Upper lobe of left lung (tissue), 6 donors: ENCODE results near the gene TMEM100. TPM values are rescaled to one million over a fixed set of nuclear protein-coding genes. Genes with fewer than 3 reads are reported as not detected.

ENCODE experiments used
- ATAC-seq, 2 donors: fragments of 200-7000 bp; cut with Tn5 transposase; one replicate each; pipeline ENCODE4 v1.9.1; 2022; ENCODE audit warnings: mild to moderate bottlenecking in 2 of 2, moderate library complexity in 2 of 2; ENCODE audit not compliant: low FRiP score in 2 of 2
- DNase-seq, 2 donors: peaks; one replicate each; pipeline ENCODE4 v3.0.0-alpha.2; 2019 to 2020
- H3K27ac ChIP-seq, 4 donors: fragments of 200-600 bp; sonication (generic); one replicate each; pipeline ENCODE4 v1.5.1; 2016 to 2019
- H3K27me3 ChIP-seq, 4 donors: fragments of 200-600 bp; sonication (generic); one replicate each; pipeline ENCODE4 v1.5.1; 2017 to 2019
- H3K36me3 ChIP-seq, 4 donors: fragments of 200-600 bp; sonication (generic); one replicate each; pipeline ENCODE4 v1.5.1; 2016 to 2019
- H3K4me1 ChIP-seq, 4 donors: fragments of 200-600 bp; sonication (generic); one replicate each; pipeline ENCODE4 v1.5.1; 2018 to 2019
- H3K4me3 ChIP-seq, 4 donors: fragments of 200-600 bp; sonication (generic); one replicate each; pipeline ENCODE4 v1.5.1; 2017 to 2019; ENCODE audit warnings: mild to moderate bottlenecking in 2 of 4, moderate library complexity in 1 of 4
- H3K9me3 ChIP-seq, 4 donors: fragments of 200-600 bp; sonication (generic); one replicate each; pipeline ENCODE4 v1.5.1; 2018 to 2019
- EP300 ChIP-seq, 4 donors: sonication (generic); formaldehyde crosslinking; IDR thresholded peaks; one replicate each; pipeline ENCODE4 v1.5.1; 2017; ENCODE audit warnings: antibody characterized with exemption in 4 of 4, control low read depth in 2 of 4
- POLR2A ChIP-seq, 4 donors: fragments of 450-650 bp; IDR thresholded peaks; one replicate each; pipeline ENCODE4 v1.5.1; 2016 to 2017; ENCODE audit warnings: antibody characterized with exemption in 4 of 4, mild to moderate bottlenecking in 2 of 4
- POLR2AphosphoS5 ChIP-seq, 2 donors: sonication (generic); formaldehyde crosslinking; IDR thresholded peaks; one replicate each; pipeline ENCODE4 v1.5.1; 2017; ENCODE audit warnings: antibody characterized with exemption in 2 of 2
- WGBS, 2 donors: methylation state at CpG; one replicate each; pipeline ENCODE4 v1.1.5; 2017 to 2018; 5-methylcytosine and 5-hydroxymethylcytosine counted together
- total RNA-seq, 6 donors: library from RNA; depleted of rRNA in 4 of 6; stranded (reverse); fragments of >200 nt in 4 of 6; gene quantifications; one replicate each; pipeline versions ENCODE4 v1.1.0 to v1.2.1, GENCODE V29; 2016 to 2021
- TF ChIP-seq, protein P1 (sequence below), 6 experiments: fragments of 450-650 bp in 4 of 6; fragments of 200-600 bp in 2 of 6; sonication (generic) in 2 of 6; IDR thresholded peaks; one replicate each; pipeline ENCODE4 v1.5.1; 2016 to 2019; ENCODE audit warnings: antibody characterized with exemption in 6 of 6
- donor health status: DM: no; HTN: no; CAD: no; lungs with moderate emphysema.
- donor health status: DM: no; HTN: yes; CAD: no; lungs with severe emphysema.

TMEM100 gene
- total RNA-seq, 6 donors from 2014 or later: 89.1 to 195 (median 142) TPM

DNA sequence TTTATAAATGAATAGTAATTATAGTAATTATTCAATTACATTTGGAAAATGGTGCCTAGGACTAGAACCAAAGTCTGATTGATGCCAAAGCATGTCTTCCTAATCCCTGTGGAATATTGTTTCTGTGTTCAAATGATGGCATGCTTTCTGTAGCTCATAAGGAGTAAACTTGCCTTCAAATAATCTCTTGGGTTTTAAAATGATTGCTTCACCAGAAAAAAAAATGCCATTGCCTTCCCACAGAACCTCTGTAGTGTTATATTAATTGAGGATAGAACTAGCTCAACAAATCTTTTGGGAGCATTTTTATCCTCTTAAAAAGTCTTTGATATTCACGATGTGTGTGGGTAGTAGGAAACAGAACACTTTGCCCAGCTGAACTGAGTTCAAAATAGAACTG lies 7.7 kb upstream of the TMEM100 start:
- DNase-seq: no peak
- Histone ChIP-seq H3K9me3 (no peaks in the 10 kb centered on the region), H3K4me3 (peak overlapping the region in 3 of 4 donors; percentile 12 to 58 (median 50)), H3K36me3 (no peaks in the 10 kb centered on the region), H3K27ac (peak overlapping the region; percentile 82 to 91 (median 86)), H3K27me3 (no peaks in the 10 kb centered on the region), H3K4me1 (peaks cover 11 to 27% (median 15%) of the 10 kb centered on the region in 4 donors)
- 28 to 32% methylated on average over 1 of the region's 1 CpG for WGBS, 2 donors
- TF ChIP-seq POLR2AphosphoS5 (IDR thresholded peaks at IDR 0.05): no peak
- TF ChIP-seq POLR2A (IDR thresholded peaks at IDR 0.05): peak in 1 of 4 donors; percentile 4
- no peak for ATAC-seq

DNA sequence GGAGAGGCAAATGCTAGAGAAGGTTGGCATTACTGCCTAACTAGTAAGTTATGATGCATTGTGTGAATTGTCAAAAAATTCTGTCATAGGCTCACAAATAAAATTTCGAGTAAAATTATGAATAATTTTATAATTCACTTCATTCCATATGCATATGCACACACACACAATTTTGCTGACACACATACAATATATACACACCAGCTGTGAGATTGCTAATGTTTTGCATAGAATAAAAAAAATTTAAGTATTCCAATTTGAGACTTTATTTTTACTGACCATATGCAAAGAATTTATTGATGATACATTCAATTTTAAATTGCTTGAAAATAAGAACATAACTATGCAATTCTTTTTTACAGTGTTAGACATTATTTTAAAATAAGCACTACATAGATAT lies 6.8 kb upstream of the TMEM100 start:
- 54 to 71% methylated on average over 1 of the region's 1 CpG for WGBS, 2 donors
- no peak for ATAC-seq
- peaks cover 11 to 25% (median 15%) of the 10 kb centered on the region in 4 donors for H3K4me1 ChIP-seq
- TF ChIP-seq POLR2A (IDR thresholded peaks at IDR 0.05) (no peak), POLR2AphosphoS5 (IDR thresholded peaks at IDR 0.05) (no peak), EP300 (IDR thresholded peaks at IDR 0.05) (no peak)
- TF ChIP-seq, protein P1, sequence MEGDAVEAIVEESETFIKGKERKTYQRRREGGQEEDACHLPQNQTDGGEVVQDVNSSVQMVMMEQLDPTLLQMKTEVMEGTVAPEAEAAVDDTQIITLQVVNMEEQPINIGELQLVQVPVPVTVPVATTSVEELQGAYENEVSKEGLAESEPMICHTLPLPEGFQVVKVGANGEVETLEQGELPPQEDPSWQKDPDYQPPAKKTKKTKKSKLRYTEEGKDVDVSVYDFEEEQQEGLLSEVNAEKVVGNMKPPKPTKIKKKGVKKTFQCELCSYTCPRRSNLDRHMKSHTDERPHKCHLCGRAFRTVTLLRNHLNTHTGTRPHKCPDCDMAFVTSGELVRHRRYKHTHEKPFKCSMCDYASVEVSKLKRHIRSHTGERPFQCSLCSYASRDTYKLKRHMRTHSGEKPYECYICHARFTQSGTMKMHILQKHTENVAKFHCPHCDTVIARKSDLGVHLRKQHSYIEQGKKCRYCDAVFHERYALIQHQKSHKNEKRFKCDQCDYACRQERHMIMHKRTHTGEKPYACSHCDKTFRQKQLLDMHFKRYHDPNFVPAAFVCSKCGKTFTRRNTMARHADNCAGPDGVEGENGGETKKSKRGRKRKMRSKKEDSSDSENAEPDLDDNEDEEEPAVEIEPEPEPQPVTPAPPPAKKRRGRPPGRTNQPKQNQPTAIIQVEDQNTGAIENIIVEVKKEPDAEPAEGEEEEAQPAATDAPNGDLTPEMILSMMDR (IDR thresholded peaks at IDR 0.05): no peak
- H3K27ac ChIP-seq: peak overlapping the region; percentile 82 to 91 (median 86)
- H3K36me3 ChIP-seq: peaks cover 0 to 3% (median 0%) of the 10 kb centered on the region in 4 donors
- no peaks in the 10 kb centered on the region for H3K9me3 ChIP-seq
- no peak for DNase-seq
- peak overlapping the region in 3 of 4 donors; percentile 12 to 58 (median 50) for H3K4me3 ChIP-seq
- no peaks in the 10 kb centered on the region for H3K27me3 ChIP-seq

DNA sequence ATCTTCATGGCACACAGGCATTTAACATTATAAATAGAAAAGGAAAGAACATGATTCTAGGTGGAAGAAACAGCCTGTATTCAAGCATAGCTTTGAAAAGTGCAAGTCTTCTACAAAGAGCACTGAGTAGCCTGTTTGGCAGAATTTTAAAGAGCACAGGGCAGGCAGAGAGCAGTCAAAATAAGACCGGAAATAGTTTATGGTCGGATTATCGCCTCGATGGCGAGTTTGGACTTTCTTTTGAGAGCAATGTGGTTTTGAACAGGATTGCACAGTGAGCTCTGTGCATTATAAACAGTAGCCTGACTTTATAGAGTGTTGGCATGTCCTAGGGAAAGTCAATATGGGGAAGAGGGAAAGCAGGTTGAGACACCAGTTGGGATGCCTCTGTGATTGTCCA lies 6.2 kb upstream of the TMEM100 start:
- H3K4me1 ChIP-seq: peaks cover 10 to 22% (median 15%) of the 10 kb centered on the region in 4 donors
- no peaks in the 10 kb centered on the region for H3K27me3 ChIP-seq
- H3K27ac ChIP-seq: peak overlapping the region; percentile 59 to 91 (median 86)
- DNase-seq (no peak), ATAC-seq (no peak)
- H3K36me3 ChIP-seq: peaks cover 0 to 3% (median 0%) of the 10 kb centered on the region in 4 donors
- 62 to 69% methylated on average over 5 of the region's 5 CpGs for WGBS, 2 donors
- H3K4me3 ChIP-seq: peak overlapping the region in 3 of 4 donors; percentile 12 to 58 (median 50)
- no peak for TF ChIP-seq EP300 (IDR thresholded peaks at IDR 0.05)
- TF ChIP-seq POLR2A (IDR thresholded peaks at IDR 0.05): no peak
- no peak for TF ChIP-seq POLR2AphosphoS5 (IDR thresholded peaks at IDR 0.05)
- TF ChIP-seq, protein P1 (IDR thresholded peaks at IDR 0.05): no peak
- no peaks in the 10 kb centered on the region for H3K9me3 ChIP-seq

DNA sequence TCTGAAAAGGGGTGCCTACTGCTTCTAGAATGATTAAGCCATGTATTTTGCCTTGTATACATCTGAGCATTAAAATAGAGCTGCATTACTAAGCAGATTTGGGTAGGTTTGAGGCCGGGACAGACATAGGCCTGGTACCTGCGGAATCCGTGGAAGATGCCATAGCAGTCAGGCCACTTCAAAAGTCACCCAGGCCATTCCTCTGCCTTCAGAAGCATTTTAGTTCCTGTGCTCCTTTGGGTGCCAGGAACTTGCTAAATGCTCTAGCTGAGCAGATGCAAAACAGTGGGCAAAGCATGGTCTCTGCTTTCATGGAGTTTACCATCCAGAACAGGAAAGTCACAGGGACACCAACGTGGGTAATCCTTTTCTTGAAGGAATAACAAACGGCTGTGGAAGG lies 5.7 kb upstream of the TMEM100 start:
- DNase-seq (no peak), ATAC-seq (no peak)
- WGBS, 2 donors: 67 to 75% methylated on average over 5 of the region's 5 CpGs
- Histone ChIP-seq H3K27ac (peak overlapping the region; percentile 59 to 91 (median 86)), H3K36me3 (peaks cover 0 to 3% (median 0%) of the 10 kb centered on the region in 4 donors), H3K4me1 (peaks cover 5 to 18% (median 11%) of the 10 kb centered on the region in 4 donors), H3K27me3 (no peaks in the 10 kb centered on the region), H3K4me3 (peak overlapping the region in 3 of 4 donors; percentile 12 to 58 (median 50)), H3K9me3 (no peaks in the 10 kb centered on the region)
- TF ChIP-seq POLR2AphosphoS5 (IDR thresholded peaks at IDR 0.05) (no peak), EP300 (IDR thresholded peaks at IDR 0.05) (no peak), POLR2A (IDR thresholded peaks at IDR 0.05) (no peak)
- TF ChIP-seq, protein P1 (IDR thresholded peaks at IDR 0.05): no peak

DNA sequence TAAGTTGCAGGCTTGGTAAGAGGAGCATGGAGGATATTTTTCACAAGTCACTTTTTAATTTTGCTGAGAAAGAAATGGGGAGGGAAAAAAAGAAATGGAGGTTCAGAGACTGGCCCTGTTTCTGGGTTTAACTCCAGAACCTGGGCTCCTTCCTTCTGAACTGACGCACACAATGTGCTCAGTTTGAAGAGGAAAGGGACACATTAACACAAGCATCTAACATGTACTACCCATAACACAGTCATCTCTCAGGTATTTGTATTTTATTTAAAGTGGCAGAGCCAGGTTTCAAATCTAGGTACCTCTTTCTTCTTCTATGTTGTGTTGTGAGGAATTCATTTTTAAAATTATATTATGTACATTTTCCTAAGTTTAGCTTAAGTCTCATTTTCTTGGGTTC lies 5.3 kb upstream of the TMEM100 start:
- DNase-seq (no peak), ATAC-seq (no peak)
- TF ChIP-seq, protein P1 (IDR thresholded peaks at IDR 0.05): no peak
- TF ChIP-seq EP300 (IDR thresholded peaks at IDR 0.05) (no peak), POLR2A (IDR thresholded peaks at IDR 0.05) (no peak), POLR2AphosphoS5 (IDR thresholded peaks at IDR 0.05) (no peak)
- peak overlapping the region; percentile 59 to 91 (median 86) for H3K27ac ChIP-seq
- WGBS, 2 donors: 67 to 71% methylated on average over 1 of the region's 1 CpG
- H3K27me3 ChIP-seq: no peaks in the 10 kb centered on the region
- H3K4me3 ChIP-seq: peak overlapping the region in 2 of 4 donors; percentile 50 to 58
- no peaks in the 10 kb centered on the region for H3K9me3 ChIP-seq
- H3K36me3 ChIP-seq: peaks cover 0 to 3% (median 0%) of the 10 kb centered on the region in 4 donors
- peaks cover under 1 to 13% (median 7%) of the 10 kb centered on the region in 4 donors for H3K4me1 ChIP-seq
